Skeletal muscle tissue (tissue), 4 donors: Measurements from ENCODE around the gene SECISBP2. TPM values are rescaled to one million over a fixed set of nuclear protein-coding genes. Genes with fewer than 3 reads are reported as not detected.

Source experiments
- H3K27ac ChIP-seq: one replicate; pipeline ENCODE4 v1.7.0; 2013; ENCODE audit warnings: mild to moderate bottlenecking, low read depth, low read length, inconsistent platforms
- H3K27me3 ChIP-seq, 3 donors: one replicate each; pipeline ENCODE4 v1.7.0; 2013; ENCODE audit warnings: low read length in 3 of 3; ENCODE audit not compliant: control insufficient read depth in 3 of 3, insufficient read depth in 3 of 3
- H3K36me3 ChIP-seq, 3 donors: one replicate each; pipeline ENCODE4 v1.7.0; 2013; ENCODE audit warnings: low read length in 3 of 3; ENCODE audit not compliant: control insufficient read depth in 3 of 3, insufficient read depth in 3 of 3
- H3K4me1 ChIP-seq, 3 donors: one replicate each; pipeline ENCODE4 v1.7.0; 2013; ENCODE audit warnings: low read length in 3 of 3, mild to moderate bottlenecking in 3 of 3; ENCODE audit not compliant: control insufficient read depth in 3 of 3, insufficient read depth in 3 of 3
- H3K4me3 ChIP-seq, 3 donors: one replicate each; pipeline ENCODE4 v1.7.0; 2013; ENCODE audit warnings: low read length in 3 of 3
- H3K9ac ChIP-seq, 3 donors: one replicate each; pipeline ENCODE4 v1.7.0; 2013; ENCODE audit warnings: low read length in 3 of 3, mild to moderate bottlenecking in 3 of 3, moderate library complexity in 2 of 3, low read depth in 1 of 3
- H3K9me3 ChIP-seq, 3 donors: one replicate each; pipeline ENCODE4 v1.7.0; 2013; ENCODE audit warnings: low read length in 3 of 3; ENCODE audit not compliant: control insufficient read depth in 3 of 3
- total RNA-seq: library from RNA; depleted of rRNA; stranded (reverse); fragments of >200 nt; gene quantifications from one replicate; pipeline ENCODE4 v1.2.3, GENCODE V29; 2014
- donor health status: Osteomylitis.

Gene SECISBP2
- total RNA-seq, 1 donor from 2014 or later = 42.8 TPM

GRCh38 chr9:89394412-89394811, 76.1 kb downstream of the SECISBP2 start:
- no peak overlapping the region for H3K27ac ChIP-seq
- no peaks in the 10 kb centered on the region for H3K9me3 ChIP-seq
- H3K36me3 ChIP-seq = peaks cover 55 to 81% (median 61%) of the 10 kb centered on the region in 3 donors
- H3K4me3 ChIP-seq = no peak overlapping the region
- H3K27me3 ChIP-seq = no peaks in the 10 kb centered on the region
- H3K4me1 ChIP-seq = peaks cover 0 to 7% (median 2%) of the 10 kb centered on the region in 3 donors
- no peak overlapping the region for H3K9ac ChIP-seq

- Histone ChIP-seq H3K27me3 (no peaks in the 10 kb centered on the region), H3K27ac (no peak overlapping the region), H3K36me3 (peaks cover 44 to 68% (median 49%) of the 10 kb centered on the region in 3 donors), H3K4me3 (no peak overlapping the region), H3K9ac (no peak overlapping the region), H3K9me3 (no peaks in the 10 kb centered on the region), H3K4me1 (peaks cover 0 to 2% (median under 1%) of the 10 kb centered on the region in 3 donors)
Measured at GRCh38 chr9:89395931-89396710, 77.8 kb downstream of the SECISBP2 start.

- Histone ChIP-seq H3K9me3 (no peaks in the 10 kb centered on the region), H3K4me1 (peaks cover 0 to 2% (median 0%) of the 10 kb centered on the region in 3 donors), H3K4me3 (no peak overlapping the region), H3K36me3 (peaks cover 40 to 65% (median 46%) of the 10 kb centered on the region in 3 donors), H3K27me3 (no peaks in the 10 kb centered on the region), H3K9ac (no peak overlapping the region), H3K27ac (no peak overlapping the region)
Measured at GRCh38 chr9:89397471-89397870, 79.2 kb downstream of the SECISBP2 start.

GRCh38 chr9:89398621-89399020, 80.3 kb downstream of the SECISBP2 start:
- H3K36me3 ChIP-seq = peaks cover 40 to 56% (median 43%) of the 10 kb centered on the region in 3 donors
- H3K4me3 ChIP-seq = no peak overlapping the region
- no peaks in the 10 kb centered on the region for H3K27me3 ChIP-seq
- no peak overlapping the region for H3K9ac ChIP-seq
- H3K4me1 ChIP-seq = peaks cover 0 to 2% (median 0%) of the 10 kb centered on the region in 3 donors
- no peaks in the 10 kb centered on the region for H3K9me3 ChIP-seq
- H3K27ac ChIP-seq = no peak overlapping the region

- Histone ChIP-seq H3K36me3 (peaks cover 40 to 50% (median 44%) of the 10 kb centered on the region in 3 donors), H3K9me3 (no peaks in the 10 kb centered on the region), H3K4me1 (peaks cover 0 to 3% (median 0%) of the 10 kb centered on the region in 3 donors), H3K27ac (no peak overlapping the region), H3K9ac (no peak overlapping the region), H3K27me3 (no peaks in the 10 kb centered on the region), H3K4me3 (no peak overlapping the region)
Measured at GRCh38 chr9:89400403-89401116, 82.3 kb downstream of the SECISBP2 start.

- Histone ChIP-seq H3K27me3 (no peaks in the 10 kb centered on the region), H3K9ac (no peak overlapping the region), H3K27ac (no peak overlapping the region), H3K4me1 (peaks cover 7 to 10% (median 9%) of the 10 kb centered on the region in 3 donors), H3K36me3 (peaks cover 25 to 29% (median 28%) of the 10 kb centered on the region in 3 donors), H3K4me3 (no peak overlapping the region), H3K9me3 (no peaks in the 10 kb centered on the region)
Measured at GRCh38 chr9:89402695-89403427, 84.6 kb downstream of the SECISBP2 start.

GRCh38 chr9:89404074-89404473, 85.8 kb downstream of the SECISBP2 start:
- Histone ChIP-seq H3K4me3 (no peak overlapping the region), H3K9ac (no peak overlapping the region), H3K36me3 (peaks cover 17 to 23% (median 21%) of the 10 kb centered on the region in 3 donors), H3K27me3 (no peaks in the 10 kb centered on the region), H3K4me1 (peaks cover 7 to 21% (median 20%) of the 10 kb centered on the region in 3 donors), H3K27ac (no peak overlapping the region), H3K9me3 (no peaks in the 10 kb centered on the region)

- no peak overlapping the region for H3K27ac ChIP-seq
- H3K9me3 ChIP-seq = no peaks in the 10 kb centered on the region
- H3K27me3 ChIP-seq = no peaks in the 10 kb centered on the region
- H3K9ac ChIP-seq = no peak overlapping the region
- H3K4me1 ChIP-seq = peaks cover 10 to 35% (median 30%) of the 10 kb centered on the region in 3 donors
- no peak overlapping the region for H3K4me3 ChIP-seq
- H3K36me3 ChIP-seq = peaks cover 14 to 21% (median 20%) of the 10 kb centered on the region in 3 donors
Measured at GRCh38 chr9:89405826-89406225, 87.5 kb downstream of the SECISBP2 start.

- peaks cover 8 to 17% (median 15%) of the 10 kb centered on the region in 3 donors for H3K36me3 ChIP-seq
- no peak overlapping the region for H3K4me3 ChIP-seq
- peaks cover 19 to 45% (median 41%) of the 10 kb centered on the region in 3 donors for H3K4me1 ChIP-seq
- no peaks in the 10 kb centered on the region for H3K27me3 ChIP-seq
- no peaks in the 10 kb centered on the region for H3K9me3 ChIP-seq
- H3K9ac ChIP-seq = no peak overlapping the region
- no peak overlapping the region for H3K27ac ChIP-seq
Measured at GRCh38 chr9:89407070-89407469, 88.8 kb downstream of the SECISBP2 start.
